GM10266 (cell line): Measurements from ENCODE around the gene DLK1.

Experiments used
- DNase-seq: peaks from one replicate; pipeline ENCODE4 v3.0.0; 2012; ENCODE audit errors: extremely low spot score
- TF ChIP-seq, protein P1 (sequence below): IDR thresholded peaks from 2 replicates; pipeline ENCODE4 v1.5.1; 2012; ENCODE audit warnings: mild to moderate bottlenecking, low read depth; ENCODE audit not compliant: control insufficient read depth, insufficient read depth; ENCODE audit errors: missing control alignments

The DLK1 gene

DNA sequence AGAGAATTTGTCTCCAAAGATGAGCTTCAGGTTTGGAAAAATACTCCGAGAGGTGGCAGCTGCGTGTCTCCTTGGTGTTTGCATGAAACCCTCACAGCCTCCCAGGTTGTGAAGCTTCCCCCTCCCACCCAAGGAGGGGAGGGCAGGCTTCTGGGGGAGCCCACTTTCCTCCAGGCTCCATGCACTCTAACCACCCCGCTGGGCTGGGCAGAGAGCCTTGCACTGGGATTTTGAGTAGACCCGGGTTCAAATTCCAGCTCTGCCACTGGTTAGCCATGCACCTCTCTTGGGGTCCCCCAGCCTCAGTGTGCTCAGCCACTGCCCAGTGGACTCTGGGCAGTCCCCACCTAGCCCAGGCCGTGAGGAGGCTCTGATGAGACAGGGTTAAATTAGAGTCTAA, 4.3 kb upstream of the DLK1 start:
- TF ChIP-seq, protein P1, sequence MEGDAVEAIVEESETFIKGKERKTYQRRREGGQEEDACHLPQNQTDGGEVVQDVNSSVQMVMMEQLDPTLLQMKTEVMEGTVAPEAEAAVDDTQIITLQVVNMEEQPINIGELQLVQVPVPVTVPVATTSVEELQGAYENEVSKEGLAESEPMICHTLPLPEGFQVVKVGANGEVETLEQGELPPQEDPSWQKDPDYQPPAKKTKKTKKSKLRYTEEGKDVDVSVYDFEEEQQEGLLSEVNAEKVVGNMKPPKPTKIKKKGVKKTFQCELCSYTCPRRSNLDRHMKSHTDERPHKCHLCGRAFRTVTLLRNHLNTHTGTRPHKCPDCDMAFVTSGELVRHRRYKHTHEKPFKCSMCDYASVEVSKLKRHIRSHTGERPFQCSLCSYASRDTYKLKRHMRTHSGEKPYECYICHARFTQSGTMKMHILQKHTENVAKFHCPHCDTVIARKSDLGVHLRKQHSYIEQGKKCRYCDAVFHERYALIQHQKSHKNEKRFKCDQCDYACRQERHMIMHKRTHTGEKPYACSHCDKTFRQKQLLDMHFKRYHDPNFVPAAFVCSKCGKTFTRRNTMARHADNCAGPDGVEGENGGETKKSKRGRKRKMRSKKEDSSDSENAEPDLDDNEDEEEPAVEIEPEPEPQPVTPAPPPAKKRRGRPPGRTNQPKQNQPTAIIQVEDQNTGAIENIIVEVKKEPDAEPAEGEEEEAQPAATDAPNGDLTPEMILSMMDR: no peak
- DNase-seq: no peak

DNA sequence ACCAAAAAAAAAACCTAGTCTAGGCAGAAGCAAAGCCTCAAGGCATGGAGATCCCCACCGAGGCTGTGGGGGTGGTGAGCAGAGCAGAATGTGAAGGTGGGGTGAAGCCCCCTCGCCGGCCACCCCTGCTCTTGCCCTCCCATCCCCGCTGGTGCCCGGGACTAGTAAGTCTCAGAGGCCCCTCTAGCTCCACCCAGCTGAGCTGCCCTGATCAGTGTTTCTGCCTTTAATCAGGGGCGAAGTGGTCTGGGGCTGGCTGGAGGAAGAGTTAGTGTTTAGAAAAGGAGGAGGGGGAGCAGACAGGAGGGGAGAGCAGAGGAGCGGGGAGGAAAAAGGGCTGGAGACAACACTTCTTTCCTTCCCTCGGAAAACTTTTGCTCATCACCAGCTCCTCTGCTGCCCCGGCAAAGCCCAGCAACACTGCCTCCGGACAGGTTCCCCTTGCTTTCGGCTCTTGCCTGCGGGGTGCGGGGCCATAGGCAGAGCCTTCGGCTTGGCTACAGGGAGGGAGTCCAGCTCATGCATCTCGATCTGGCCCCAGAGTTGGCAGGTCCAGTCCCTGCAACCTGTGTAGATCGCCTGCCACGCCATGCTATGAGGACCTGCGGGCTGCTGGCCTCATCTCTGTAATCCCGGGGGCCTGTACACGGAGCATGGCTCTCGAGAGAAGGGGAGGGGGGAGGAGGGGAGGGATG, 3.4 kb upstream of the DLK1 start:
- no peak for DNase-seq
- TF ChIP-seq, protein P1: no peak

DNA sequence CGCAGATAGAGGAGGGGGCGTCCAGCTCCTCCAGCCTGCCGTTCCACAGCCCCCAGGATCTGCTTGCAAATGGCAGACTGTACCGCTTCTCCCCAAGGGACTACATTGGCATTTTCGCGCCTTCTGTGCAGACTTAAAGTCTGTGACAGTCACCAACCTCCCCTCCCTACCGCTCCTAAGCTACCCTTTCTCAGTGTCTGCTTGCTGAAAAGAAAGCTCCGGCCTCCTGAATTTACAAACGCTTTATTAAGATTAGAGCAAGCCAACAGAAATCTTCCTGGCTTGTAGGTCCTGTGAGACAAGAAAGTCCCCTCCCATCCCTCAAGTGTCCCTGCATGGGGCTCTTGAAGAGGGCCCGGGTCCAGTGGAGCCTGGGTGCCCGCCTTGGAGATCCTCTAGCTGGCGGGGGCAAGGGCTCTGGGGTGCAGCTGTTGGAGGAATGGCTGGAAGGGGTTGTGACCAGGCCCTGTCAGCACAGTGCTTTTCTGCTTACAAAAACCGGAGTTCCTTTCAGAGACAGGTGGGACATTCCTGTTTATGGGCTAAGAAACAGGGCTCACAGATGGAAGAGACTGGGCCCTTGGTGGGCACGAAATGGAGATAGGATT, 2.8 kb upstream of the DLK1 start:
- TF ChIP-seq, protein P1: no peak
- no peak for DNase-seq

DNA sequence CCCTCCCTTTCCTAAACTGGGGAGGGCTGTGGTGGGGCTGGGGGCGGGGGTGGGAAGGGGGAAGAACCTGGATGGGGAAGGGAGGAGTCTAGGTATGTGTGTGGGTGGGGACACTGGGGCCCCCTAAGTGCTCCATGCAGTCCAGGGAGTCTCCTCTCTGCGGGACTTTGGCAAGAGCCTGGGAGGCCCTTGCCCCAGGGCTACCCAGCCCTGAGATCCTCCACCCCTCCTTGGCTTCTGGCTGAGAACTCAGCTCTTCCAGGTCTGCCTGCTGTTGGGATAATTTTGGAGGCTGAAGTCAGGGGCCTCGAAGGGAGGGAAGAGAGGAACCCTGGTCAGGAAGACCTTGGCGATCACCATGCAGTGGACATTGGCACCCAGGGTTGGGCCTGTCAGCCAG, 2.2 kb upstream of the DLK1 start:
- DNase-seq: no peak
- TF ChIP-seq, protein P1: no peak

DNA sequence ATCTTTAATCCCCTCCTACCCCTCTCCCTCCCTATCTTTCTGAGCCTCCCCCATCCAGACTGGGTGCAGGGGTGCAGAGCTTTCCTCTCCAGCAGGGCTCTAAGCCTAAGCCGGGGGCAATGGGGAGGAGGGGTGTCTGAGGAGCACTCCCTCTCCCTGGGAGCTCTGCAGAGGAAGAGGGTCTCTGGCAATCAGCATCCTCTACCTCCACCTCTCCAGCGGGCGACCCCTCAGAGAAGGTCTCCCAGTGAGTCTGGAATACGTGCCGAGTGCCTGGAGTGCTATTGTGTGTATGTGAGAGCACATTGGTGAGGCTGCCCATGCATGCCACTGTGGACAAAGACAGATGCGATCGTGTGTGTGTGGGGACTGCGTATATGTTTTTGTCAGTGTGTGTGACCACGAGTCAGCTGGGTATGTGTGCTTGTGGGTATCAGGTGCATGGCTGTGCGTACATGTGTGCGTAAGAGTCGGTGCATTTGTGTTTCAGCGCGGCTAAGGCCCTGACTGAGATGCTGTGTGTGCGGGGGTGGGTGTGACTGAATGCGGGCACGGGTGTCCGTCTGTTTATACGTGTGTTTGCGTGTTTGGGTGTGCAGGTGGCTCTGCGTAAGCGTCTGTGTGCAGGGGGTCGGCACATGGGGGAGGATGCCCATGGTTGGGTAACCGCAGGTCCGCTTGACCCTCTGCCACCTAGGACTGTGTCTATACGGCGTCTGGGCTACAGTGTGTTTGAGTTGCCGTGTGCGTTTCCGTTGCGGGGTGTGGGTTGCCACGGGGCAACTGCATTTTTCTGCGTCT, 905 bp upstream of the DLK1 start:
- TF ChIP-seq, protein P1: no peak
- no peak for DNase-seq

DNA sequence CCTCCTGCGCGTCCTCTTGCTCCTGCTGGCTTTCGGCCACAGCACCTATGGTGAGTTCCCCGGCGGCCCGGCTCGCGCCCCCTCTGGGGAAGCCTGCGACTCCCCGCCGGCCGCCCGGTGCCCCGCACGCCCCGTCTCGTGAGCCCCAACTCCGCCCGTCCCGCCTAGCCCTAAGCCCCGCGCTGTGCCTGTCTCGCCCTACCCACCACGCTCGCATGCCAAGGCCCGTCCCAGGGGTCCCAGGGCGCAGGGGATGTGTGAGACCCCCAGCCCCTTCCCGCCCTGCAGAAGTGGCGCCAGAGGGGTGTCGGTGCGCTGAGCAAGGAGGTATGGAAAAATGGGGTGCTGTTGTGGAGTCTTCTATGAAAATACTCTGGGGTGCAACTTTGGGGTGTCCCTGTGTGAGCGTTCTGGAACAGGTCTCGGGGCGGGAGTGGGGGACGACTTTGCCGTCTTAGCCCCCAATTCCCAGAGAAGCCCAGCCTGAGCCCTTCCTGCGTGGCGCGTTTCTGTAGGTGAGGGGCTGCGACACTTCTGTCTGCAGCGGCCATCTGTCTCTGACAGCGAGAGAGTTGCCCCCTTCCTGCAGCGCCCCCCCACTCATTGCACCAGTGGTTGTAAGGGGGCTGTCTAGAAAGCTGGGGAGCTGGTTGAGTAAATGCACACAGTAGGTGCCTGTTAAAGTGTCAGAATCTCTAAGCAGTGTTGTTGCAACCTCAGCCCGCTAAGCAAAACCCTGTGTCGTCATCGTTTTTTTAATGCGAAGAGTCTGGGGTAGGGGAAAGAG, 587 bp downstream of the DLK1 start:
- DNase-seq: no peak

More for the DNA sequence above, 587 bp downstream of the DLK1 start:
- TF ChIP-seq, protein P1: no peak
